GM18873 (cell line): ENCODE measurements around the gene ADARB2.
"Not testable (repeated sequence)": the region's sequence is repeated elsewhere in the genome, so short reads cannot be mapped to it uniquely, and the experiment has no call there.

Experiments
- ATAC-seq: cut with Tn5 transposase; IDR thresholded peaks from one replicate; pipeline ENCODE4 v1.9.1; 2021; ENCODE audit warnings: mild to moderate bottlenecking, moderate library complexity, moderate number of reproducible peaks; ENCODE audit not compliant: unreplicated experiment, low FRiP score

Gene ADARB2

GRCh38 chr10:1454428-1454827 lies 282.9 kb downstream of the ADARB2 start:
- ATAC-seq = peak; percentile 99

DNA sequence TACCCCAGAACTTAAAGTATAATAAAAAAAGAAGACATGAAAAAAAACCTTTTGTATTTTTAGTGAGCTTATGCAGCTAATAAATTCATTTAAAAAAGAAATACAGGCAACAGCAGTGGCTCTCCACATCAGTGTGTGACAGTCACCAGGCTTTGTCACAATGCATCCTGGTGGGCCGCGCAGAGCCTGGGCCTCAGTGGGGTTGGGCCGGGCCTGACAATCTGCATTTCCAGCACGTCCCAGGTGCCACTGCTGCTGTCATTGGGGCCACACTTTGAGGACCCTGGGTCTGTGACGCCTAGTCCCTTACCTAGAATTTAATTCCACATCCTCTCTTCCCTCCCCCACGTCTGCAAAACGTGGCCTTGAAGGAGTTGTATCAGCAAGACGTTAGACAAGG lies 284.5 kb downstream of the ADARB2 start:
- ATAC-seq = no peak

- no peak for ATAC-seq
These were observed 285.4 kb downstream of the ADARB2 start for GRCh38 chr10:1451941-1452340.

GRCh38 chr10:1451362-1451888 lies 285.9 kb downstream of the ADARB2 start:
- no peak for ATAC-seq

DNA sequence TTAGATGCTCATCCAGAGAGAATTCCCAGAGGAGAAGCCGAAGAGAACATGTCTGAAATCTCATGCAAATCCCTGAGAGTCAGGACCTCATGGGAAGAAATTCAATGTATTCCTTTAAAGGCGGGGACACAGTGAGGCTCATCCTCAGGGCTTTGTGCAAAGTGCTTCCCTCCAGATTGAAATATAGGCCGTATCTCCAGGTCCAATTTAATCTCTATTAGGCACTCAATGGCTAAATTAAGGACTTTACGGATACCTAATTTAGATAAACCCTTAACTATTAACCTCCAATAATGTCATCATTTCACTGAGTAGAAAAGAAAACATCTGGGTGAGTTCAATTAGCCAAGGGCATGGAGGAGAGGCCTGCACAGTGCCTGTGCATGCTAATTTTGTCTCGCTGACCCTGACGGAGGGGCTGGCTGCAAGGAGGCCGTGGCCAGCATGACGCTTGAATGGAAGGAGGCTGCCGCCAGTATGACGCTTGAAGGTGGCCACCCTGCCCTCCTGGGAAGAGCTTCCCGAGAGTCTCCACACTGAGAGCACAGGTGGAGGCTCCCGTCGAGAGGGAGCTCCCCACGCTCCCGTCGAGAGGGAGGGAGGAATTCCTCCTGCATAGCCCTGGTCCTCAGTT lies 287.6 kb downstream of the ADARB2 start:
- no peak for ATAC-seq

GRCh38 chr10:1449021-1449420 lies 288.3 kb downstream of the ADARB2 start:
- ATAC-seq = no peak

DNA sequence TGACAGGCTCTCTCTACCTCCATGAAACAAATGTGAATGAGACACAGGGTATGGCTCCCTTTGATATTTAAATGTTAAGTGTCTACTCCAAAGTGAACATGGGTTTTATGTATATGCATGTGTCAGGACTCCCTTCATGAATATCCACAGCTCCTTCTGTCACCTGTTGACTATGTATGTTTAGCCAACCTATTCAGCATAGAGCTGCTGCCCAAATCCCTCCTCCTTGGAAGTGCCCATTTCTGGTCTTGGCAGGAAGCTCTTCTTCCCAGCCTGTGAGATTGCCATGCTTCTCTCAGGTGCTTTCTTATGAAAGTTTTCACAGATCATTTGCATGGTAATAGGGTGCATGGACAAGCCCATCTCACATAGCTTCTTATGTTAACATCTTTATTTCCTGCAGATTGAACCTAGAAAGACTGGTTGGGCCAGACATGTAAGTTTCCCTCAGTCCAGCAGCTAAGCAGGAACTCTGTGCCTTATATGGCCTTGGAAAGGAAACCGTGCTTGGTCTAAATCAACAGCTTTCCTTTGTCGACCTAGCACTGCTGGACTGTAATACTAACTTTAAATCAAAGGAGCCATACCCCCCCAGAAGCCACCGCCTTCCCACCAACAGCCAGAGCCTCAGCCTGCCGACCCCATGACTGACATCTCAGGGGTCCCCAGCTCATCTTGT lies 288.9 kb downstream of the ADARB2 start:
- ATAC-seq = no peak

DNA sequence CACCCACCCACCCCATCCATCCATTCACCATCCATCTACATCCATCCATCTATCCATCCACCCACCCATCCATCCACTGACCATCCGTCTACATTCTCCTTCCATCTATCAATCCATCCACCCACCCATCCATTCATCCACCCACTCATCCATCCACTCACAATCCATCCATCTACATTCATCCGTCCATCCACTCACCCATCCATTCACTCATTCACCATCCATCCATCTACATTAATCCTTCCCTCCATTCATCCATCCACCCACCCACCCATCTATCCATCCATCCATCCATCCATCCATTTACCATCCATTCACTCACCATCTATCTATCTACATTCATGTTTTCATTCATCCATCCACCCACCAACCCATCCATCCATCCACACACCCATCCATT lies 292.5 kb downstream of the ADARB2 start:
- ATAC-seq = no peak

DNA sequence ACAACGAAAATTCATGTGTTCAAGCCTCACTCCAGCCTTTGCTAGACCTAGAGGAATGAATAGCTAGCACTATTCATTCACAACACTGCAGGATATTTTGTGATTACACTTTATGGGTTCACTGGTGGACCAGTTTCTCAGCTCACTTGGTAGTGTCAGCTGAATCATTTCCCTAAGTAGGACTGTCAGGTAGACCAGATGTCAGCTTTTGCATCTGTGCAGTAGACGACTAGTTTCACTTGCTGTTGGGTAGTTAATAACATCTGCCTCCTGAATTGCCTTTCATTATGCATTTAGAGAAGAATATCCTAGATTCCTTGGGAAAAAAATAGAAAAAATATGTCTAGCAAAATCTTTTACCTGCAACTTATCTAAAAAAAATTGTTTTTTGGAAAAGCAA lies 296.4 kb downstream of the ADARB2 start:
- ATAC-seq = no peak

DNA sequence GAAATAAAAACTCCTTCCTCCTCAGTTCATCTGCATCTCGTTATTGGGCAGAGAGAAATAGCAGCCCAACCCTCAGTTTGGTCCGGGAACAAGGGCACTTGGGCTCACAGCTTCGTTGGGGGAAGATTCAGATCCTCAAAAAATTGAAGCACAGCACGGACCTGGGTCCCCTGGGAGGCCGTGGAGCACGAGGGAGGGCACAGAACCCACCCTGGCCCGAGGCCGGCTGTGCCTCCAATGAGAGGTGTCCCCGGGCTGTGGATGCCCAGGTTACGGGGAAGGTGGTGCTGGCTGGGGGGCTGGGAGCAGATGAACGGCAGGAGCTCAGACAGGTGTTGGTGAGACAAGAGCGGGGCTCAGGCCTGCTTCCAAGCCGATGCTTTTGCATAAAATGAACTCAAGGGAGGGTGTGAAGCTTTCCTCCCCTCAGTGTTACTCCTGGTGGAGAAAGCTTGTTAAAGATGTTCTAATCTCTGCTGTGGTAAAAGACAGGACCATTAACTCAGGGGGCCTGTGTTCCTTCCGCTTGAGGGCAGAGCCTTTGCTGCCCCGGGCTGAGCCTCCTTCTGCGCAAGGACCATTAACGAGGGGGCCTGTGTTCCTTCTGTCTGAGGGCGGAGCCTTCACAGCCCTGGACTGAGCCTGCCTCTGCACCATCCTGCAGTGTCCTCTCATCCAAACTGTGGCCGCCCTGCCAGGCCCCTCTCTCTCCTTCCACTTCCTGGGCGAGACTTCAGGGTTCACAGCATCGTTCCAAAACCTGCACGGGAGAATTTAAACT lies 302.2 kb downstream of the ADARB2 start:
- ATAC-seq = no peak

GRCh38 chr10:1434202-1434601 lies 303.1 kb downstream of the ADARB2 start:
- no peak for ATAC-seq

- ATAC-seq = no peak
These were observed 305.2 kb downstream of the ADARB2 start for GRCh38 chr10:1432161-1432560.

DNA sequence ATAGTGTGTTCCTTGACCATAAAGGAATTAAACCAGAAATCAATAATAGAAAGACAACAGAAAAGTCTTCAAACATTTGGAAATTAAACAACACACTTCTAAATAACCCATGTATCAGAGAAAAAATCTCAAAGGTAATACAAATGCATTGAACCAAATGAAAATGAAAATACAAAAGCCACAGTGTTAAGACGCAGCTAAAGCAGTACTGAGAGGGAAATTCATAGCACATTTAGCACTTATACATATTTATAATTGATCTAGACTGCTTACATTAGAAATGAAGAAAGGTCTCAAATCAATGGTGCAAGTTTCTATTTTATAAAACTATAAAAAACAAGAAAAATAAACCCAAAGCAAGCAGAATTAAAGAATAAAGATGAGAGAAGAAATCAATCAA lies 306.1 kb downstream of the ADARB2 start:
- ATAC-seq = no peak

DNA sequence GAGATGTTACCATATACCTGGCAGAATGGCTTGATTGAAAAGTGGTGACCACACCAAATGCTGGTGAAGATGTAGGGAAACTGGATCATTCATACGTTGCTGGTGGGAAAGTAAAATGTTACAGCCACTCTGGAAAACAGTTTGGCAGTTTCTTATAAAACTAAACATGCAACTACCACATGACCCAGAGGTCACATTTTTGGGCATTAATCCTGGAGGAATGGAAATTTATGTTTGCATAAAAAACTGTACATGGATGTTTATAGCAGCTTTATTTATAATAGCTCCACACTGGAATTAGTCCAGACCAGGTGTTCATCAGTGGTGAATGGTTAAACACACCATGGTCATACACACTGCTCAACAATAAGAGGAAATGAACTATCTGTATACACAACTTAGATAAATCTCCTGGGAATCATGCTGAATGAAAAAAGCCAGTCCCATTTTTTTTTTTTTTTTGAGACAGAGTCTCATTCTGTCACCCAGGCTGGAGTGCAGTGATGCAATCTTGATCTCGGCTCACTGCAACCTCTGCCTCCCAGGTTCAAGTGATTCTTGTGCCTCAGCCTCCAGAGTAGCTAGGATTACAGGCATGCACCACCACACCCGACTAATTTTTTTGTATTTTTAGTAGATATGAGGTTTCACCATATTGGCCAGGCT lies 309.7 kb downstream of the ADARB2 start:
- not testable (repeated sequence) for ATAC-seq

- ATAC-seq = no peak
These were observed 310.5 kb downstream of the ADARB2 start for GRCh38 chr10:1426786-1427185.

DNA sequence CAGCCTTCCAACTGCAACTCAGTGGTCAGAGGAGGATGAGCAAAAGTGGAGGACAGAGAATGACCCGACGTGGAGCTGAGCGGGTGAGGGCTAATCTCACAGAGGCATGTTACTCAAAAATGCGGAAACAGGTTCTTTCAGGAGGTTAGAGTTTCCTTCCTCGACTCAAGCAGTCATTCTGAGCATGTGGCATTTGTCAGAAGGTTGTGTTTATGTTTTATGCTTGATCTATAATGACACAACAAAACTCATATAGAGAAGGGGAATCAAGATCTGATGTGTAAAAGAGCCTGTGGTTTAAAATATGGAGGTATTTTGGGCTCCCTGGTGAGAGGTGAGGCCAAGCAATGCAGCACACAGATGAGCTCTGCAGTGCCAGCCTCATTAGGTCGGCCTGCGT lies 311.4 kb downstream of the ADARB2 start:
- ATAC-seq = peak; percentile 86

DNA sequence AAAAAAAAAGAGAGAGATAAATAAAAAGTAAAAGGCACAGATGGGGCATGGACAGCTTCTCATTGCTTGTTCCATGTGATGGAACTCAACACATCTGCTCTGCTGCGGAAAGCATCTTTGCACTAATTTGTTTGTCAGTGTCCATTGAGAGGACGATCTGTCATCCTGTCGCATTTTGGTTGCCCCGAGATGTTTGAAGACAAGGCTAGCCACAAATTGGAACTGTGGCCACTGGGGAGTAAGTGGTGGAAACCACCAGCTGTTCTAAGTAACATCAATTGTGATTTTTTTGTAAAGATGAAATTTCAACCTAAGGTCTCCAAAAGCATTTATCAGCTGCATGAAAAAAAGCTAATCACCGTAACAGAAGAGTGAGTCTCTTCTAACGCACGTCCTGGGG lies 312.7 kb downstream of the ADARB2 start:
- ATAC-seq = no peak

- ATAC-seq = no peak
These were observed 313.6 kb downstream of the ADARB2 start for GRCh38 chr10:1423676-1424253.

GRCh38 chr10:1422275-1422674 lies 315.1 kb downstream of the ADARB2 start:
- ATAC-seq = no peak

DNA sequence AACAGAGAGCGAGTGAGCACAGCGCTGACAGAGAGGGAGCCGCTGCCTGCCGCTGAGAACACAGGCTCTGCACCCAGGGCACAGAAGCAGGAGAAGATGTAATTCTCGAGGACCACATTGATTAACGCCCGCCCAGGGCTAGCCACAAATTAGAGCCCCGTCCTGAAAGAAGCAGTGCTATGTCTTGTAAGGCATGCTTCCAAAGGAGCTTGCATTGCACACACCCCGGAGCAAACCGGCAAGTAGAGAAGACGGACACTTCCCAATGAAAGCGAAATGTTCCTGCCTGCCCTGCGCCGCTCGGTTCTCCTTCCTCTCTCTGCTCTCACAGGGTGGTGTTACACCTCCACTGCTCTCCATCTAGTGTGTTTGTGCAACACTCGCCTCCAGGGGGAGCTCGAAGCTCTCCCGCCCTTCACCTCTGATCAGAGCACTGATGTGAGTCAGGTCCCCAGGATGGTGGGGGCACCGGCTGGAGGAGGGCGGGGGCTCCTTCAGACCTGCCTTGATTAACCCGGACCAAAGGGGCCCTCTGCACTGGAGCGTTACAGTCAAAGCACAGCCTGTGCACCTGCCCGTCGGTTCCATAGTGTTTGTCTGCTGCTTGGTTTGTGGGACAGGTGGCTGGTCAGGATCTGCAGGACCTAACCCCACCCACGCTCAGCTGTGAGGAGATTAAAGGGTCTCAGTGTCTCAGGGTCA lies 316.5 kb downstream of the ADARB2 start:
- ATAC-seq = peak; percentile 69
